Measurements from ENCODE around the gene BDH2. TPM values are rescaled to one million over a fixed set of nuclear protein-coding genes. Genes with fewer than 3 reads are reported as not detected.

The BDH2 gene
- total RNA-seq, 1 experiment from 2014 or later, result 28.3 TPM

DNA sequence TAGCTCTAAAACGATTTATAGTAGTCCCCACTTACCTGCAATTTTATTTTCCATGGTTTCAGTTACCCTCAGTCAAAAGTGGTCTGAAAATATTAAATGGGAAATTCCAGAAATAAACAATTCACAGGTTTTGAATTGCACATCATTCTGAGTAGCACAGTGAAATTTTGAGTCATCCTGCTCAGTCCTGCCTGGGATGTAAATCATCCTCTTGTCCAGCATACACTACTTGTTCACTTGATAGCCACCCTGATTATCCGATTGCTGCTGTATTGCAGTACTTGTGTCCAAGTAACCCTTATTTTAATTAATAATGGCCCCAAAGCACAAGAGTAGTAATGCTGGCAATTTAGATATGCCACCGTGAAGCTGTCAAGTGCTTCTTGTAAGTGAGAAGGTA lies 23.5 kb upstream of the BDH2 start:
- BruUV-seq (replicated peaks), result no TSS peak
- CTCF ChIA-PET, result no interaction called here

DNA sequence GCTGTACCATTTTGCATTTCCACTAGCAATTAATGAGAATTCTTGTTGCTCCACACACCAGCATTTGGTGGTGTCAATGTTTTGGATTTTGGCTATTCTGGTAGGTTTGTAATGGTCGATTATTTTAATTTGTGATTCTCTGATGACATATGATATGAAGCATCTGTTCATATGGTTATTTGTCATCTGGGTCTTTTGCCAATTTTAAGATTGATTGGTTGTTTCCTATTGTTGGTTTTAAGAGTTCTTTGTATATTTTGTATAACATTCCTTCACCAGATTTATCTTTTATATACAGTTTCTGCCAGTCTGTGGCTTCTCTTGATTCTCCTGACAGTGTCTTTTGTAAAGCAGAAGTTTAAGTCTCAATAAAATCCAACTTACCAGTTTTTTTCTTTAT lies 18.5 kb upstream of the BDH2 start:
- BruUV-seq (replicated peaks), result no TSS peak
- ChIA-PET CTCF (no interaction called here), POLR2A (ENCODE audit: low non-redundant PET) (no interaction called here)
- no peak overlapping the region for H3K4me3 ChIP-seq (ENCODE audit: low read depth, low read length, poor library complexity, severe bottlenecking)
- H3K36me3 ChIP-seq (ENCODE audit: insufficient read depth, low read length, poor library complexity, severe bottlenecking), result peaks cover 38% of the 10 kb centered on the region
- no peaks in the 10 kb centered on the region for H3K9me3 ChIP-seq (ENCODE audit: low read depth, low read length, poor library complexity, severe bottlenecking)
- no peak for DNase-seq (ENCODE audit: low spot score)
- no peak overlapping the region for H3K27ac ChIP-seq (ENCODE audit: low read depth, low read length, poor library complexity, severe bottlenecking)
- H3K4me1 ChIP-seq (ENCODE audit: insufficient read depth, low read length, poor library complexity, severe bottlenecking), result no peaks in the 10 kb centered on the region
- no peaks in the 10 kb centered on the region for H3K27me3 ChIP-seq (replicated peaks; ENCODE audit: insufficient read depth, low read depth, low read length, poor library complexity)
- TF ChIP-seq, protein P1, sequence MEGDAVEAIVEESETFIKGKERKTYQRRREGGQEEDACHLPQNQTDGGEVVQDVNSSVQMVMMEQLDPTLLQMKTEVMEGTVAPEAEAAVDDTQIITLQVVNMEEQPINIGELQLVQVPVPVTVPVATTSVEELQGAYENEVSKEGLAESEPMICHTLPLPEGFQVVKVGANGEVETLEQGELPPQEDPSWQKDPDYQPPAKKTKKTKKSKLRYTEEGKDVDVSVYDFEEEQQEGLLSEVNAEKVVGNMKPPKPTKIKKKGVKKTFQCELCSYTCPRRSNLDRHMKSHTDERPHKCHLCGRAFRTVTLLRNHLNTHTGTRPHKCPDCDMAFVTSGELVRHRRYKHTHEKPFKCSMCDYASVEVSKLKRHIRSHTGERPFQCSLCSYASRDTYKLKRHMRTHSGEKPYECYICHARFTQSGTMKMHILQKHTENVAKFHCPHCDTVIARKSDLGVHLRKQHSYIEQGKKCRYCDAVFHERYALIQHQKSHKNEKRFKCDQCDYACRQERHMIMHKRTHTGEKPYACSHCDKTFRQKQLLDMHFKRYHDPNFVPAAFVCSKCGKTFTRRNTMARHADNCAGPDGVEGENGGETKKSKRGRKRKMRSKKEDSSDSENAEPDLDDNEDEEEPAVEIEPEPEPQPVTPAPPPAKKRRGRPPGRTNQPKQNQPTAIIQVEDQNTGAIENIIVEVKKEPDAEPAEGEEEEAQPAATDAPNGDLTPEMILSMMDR (conservative IDR thresholded peaks at IDR 0.05; ENCODE audit: low read depth, low read length), result no peak
- no peak for TF ChIP-seq EZH2 (IDR thresholded peaks at IDR 0.05; ENCODE audit: borderline replicate concordance, low read depth, low read length, poor library complexity, severe bottlenecking)
- intact Hi-C loops (cut with micrococcal nuclease; ENCODE audit: unreplicated experiment), result no loop called here

More for the DNA sequence above, 23.5 kb upstream of the BDH2 start:
- no peak overlapping the region for H3K4me3 ChIP-seq (ENCODE audit: low read depth, low read length, poor library complexity, severe bottlenecking)
- no peak overlapping the region for H3K27ac ChIP-seq (ENCODE audit: low read depth, low read length, poor library complexity, severe bottlenecking)
- H3K27me3 ChIP-seq (replicated peaks; ENCODE audit: insufficient read depth, low read depth, low read length, poor library complexity), result no peaks in the 10 kb centered on the region
- no peak for TF ChIP-seq EZH2 (IDR thresholded peaks at IDR 0.05; ENCODE audit: borderline replicate concordance, low read depth, low read length, poor library complexity, severe bottlenecking)
- TF ChIP-seq, protein P1 (conservative IDR thresholded peaks at IDR 0.05; ENCODE audit: low read depth, low read length), result no peak
- H3K36me3 ChIP-seq (ENCODE audit: insufficient read depth, low read length, poor library complexity, severe bottlenecking), result peaks cover 40% of the 10 kb centered on the region
- no peaks in the 10 kb centered on the region for H3K4me1 ChIP-seq (ENCODE audit: insufficient read depth, low read length, poor library complexity, severe bottlenecking)
- POLR2A ChIA-PET (ENCODE audit: low non-redundant PET), result no interaction called here
- DNase-seq (ENCODE audit: low spot score), result no peak
- intact Hi-C loops (cut with micrococcal nuclease; ENCODE audit: unreplicated experiment), result no loop called here
- H3K9me3 ChIP-seq (ENCODE audit: low read depth, low read length, poor library complexity, severe bottlenecking), result no peaks in the 10 kb centered on the region

DNA sequence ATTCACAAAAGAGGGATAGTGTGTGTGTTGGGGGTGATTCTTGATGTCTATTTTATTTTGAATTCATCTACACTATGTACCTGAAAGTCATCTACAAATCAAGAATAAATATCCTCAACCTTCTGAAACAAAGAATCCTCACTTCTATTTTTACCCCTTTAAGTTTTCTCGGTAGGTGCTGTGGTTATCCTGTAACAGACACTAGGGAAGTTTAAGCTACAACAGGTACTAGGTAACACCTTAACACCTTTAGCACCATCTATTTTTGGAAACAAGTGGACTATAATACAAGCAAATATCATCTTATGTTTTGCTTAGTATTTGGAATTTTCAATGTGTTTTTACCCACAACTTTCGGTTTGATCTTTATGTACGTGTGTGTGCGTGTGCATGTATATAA lies 12.0 kb upstream of the BDH2 start:
- intact Hi-C loops (cut with micrococcal nuclease; ENCODE audit: unreplicated experiment), result no loop called here
- peaks cover 50% of the 10 kb centered on the region for H3K36me3 ChIP-seq (ENCODE audit: insufficient read depth, low read length, poor library complexity, severe bottlenecking)
- H3K4me3 ChIP-seq (ENCODE audit: low read depth, low read length, poor library complexity, severe bottlenecking), result no peak overlapping the region
- CTCF ChIA-PET, result no interaction called here
- POLR2A ChIA-PET (ENCODE audit: low non-redundant PET), result no interaction called here
- DNase-seq (ENCODE audit: low spot score), result no peak
- TF ChIP-seq, protein P1 (conservative IDR thresholded peaks at IDR 0.05; ENCODE audit: low read depth, low read length), result no peak
- TF ChIP-seq EZH2 (IDR thresholded peaks at IDR 0.05; ENCODE audit: borderline replicate concordance, low read depth, low read length, poor library complexity, severe bottlenecking), result no peak
- no peaks in the 10 kb centered on the region for H3K27me3 ChIP-seq (replicated peaks; ENCODE audit: insufficient read depth, low read depth, low read length, poor library complexity)
- no peaks in the 10 kb centered on the region for H3K4me1 ChIP-seq (ENCODE audit: insufficient read depth, low read length, poor library complexity, severe bottlenecking)
- BruUV-seq (replicated peaks), result no TSS peak
- no peaks in the 10 kb centered on the region for H3K9me3 ChIP-seq (ENCODE audit: low read depth, low read length, poor library complexity, severe bottlenecking)
- H3K27ac ChIP-seq (ENCODE audit: low read depth, low read length, poor library complexity, severe bottlenecking), result no peak overlapping the region

Measured in A673 (cell line).